Neutrophil (primary cell): ENCODE measurements around the gene QKI.

Source experiments
- H3K27ac ChIP-seq: fragments of 200-600 bp; sonication (generic); 2 replicates; pipeline ENCODE4 v1.5.1; 2016; ENCODE audit warnings: mild to moderate bottlenecking, moderate library complexity
- H3K27me3 ChIP-seq: fragments of 200-600 bp; sonication (generic); 2 replicates; pipeline ENCODE4 v1.6.0; 2016; ENCODE audit warnings: mild to moderate bottlenecking
- H3K36me3 ChIP-seq: fragments of 200-600 bp; sonication (generic); 2 replicates; pipeline ENCODE4 v1.5.1; 2017
- H3K4me1 ChIP-seq, 2 experiments: fragments of 200-600 bp in 1 of 2; sonication (generic) in 1 of 2; 1 replicate in 1 of 2; 2 replicates in 1 of 2; pipeline versions ENCODE4 v1.5.1 to v1.6.1; 2013 to 2016; ENCODE audit warnings: low read depth in 1 of 2, low read length in 1 of 2, mild to moderate bottlenecking in 1 of 2, moderate library complexity in 1 of 2; ENCODE audit not compliant: control insufficient read depth in 1 of 2, insufficient read depth in 1 of 2
- H3K4me3 ChIP-seq, 2 experiments: fragments of 200-600 bp in 1 of 2; sonication (generic) in 1 of 2; 1 replicate in 1 of 2; 2 replicates in 1 of 2; pipeline ENCODE4 v1.5.1; 2013 to 2016; ENCODE audit warnings: low read depth in 1 of 2, low read length in 1 of 2, mild to moderate bottlenecking in 1 of 2, moderate library complexity in 1 of 2
- H3K9me3 ChIP-seq: fragments of 200-600 bp; sonication (generic); 2 replicates; pipeline ENCODE4 v1.5.1; 2016
- CTCF ChIP-seq: fragments of 200-600 bp; sonication (generic); IDR thresholded peaks from 2 replicates; pipeline ENCODE4 v1.5.1; 2016; ENCODE audit warnings: antibody characterized with exemption

The QKI gene

DNA sequence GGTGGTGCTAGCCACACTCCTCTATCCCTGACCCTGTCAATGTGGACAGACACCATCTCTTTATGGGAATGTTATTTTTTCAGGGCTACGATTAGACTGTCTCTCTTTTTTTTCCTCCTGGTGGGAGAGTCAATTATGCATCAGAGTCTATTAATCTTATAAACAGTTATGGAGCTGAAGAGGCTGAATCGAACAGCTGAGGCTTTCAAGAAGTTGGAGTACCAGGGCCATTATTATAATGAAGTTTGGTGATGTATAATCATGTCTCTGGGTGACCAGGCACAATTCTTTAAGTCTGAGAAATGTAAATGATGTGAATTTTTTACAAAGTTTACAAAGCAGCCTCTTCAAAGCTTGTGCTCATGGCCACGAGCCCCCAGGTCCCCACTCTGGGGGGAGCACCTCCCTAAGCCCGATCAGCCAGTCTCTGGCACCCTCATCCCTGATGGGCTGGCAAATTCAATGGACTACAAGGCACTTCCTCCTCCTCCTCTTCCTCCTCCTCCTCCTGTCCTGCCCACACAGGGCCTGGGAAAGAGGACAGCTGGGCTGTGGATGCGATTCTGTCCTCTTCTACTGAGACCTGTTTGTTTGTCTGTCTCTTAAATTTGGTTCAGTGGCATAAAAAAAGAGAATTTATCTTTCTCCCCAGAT lies 43.9 kb upstream of the QKI start:
- H3K4me1 ChIP-seq, result no peaks in the 10 kb centered on the region
- no peaks in the 10 kb centered on the region for H3K27me3 ChIP-seq
- H3K4me3 ChIP-seq, result no peak overlapping the region
- TF ChIP-seq CTCF, result no peak
- H3K27ac ChIP-seq, result no peak overlapping the region
- no peaks in the 10 kb centered on the region for H3K9me3 ChIP-seq
- no peaks in the 10 kb centered on the region for H3K36me3 ChIP-seq

DNA sequence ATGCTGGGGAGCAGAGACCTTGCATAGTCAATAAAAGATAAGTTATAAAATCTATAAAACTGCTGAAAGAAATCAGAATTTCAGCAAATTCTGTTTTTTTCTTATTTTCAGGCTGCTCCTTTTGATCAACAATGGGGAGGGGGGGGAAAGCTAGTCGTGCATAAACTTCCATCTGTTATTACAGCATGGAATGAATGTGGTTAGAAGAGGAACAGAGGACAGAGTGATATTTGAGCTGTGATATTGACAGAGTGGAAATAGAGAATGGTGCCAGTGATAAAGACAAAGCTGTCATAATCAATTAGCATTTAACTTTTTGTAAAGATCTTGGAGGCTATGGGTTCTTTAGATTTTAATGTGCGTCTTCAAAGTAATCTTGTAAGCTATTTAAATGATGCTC lies 43.4 kb upstream of the QKI start:
- Histone ChIP-seq H3K27ac (no peak overlapping the region), H3K4me3 (no peak overlapping the region), H3K27me3 (no peaks in the 10 kb centered on the region), H3K9me3 (no peaks in the 10 kb centered on the region), H3K36me3 (no peaks in the 10 kb centered on the region), H3K4me1 (no peaks in the 10 kb centered on the region)
- no peak for TF ChIP-seq CTCF

GRCh38 chr6:163373240-163373639 lies 41.3 kb upstream of the QKI start:
- H3K4me1 ChIP-seq, result no peaks in the 10 kb centered on the region
- H3K4me3 ChIP-seq, result no peak overlapping the region
- no peaks in the 10 kb centered on the region for H3K9me3 ChIP-seq
- no peaks in the 10 kb centered on the region for H3K27me3 ChIP-seq
- no peaks in the 10 kb centered on the region for H3K36me3 ChIP-seq
- TF ChIP-seq CTCF, result no peak
- no peak overlapping the region for H3K27ac ChIP-seq

- H3K27me3 ChIP-seq, result no peaks in the 10 kb centered on the region
- no peaks in the 10 kb centered on the region for H3K9me3 ChIP-seq
- H3K27ac ChIP-seq, result no peak overlapping the region
- TF ChIP-seq CTCF, result no peak
- no peak overlapping the region for H3K4me3 ChIP-seq
- no peaks in the 10 kb centered on the region for H3K36me3 ChIP-seq
- no peaks in the 10 kb centered on the region for H3K4me1 ChIP-seq
Observed at GRCh38 chr6:163375361-163375760, 39.2 kb upstream of the QKI start.

GRCh38 chr6:163376187-163376586 lies 38.3 kb upstream of the QKI start:
- no peak overlapping the region for H3K4me3 ChIP-seq
- H3K27me3 ChIP-seq, result no peaks in the 10 kb centered on the region
- no peak overlapping the region for H3K27ac ChIP-seq
- no peaks in the 10 kb centered on the region for H3K4me1 ChIP-seq
- no peaks in the 10 kb centered on the region for H3K36me3 ChIP-seq
- H3K9me3 ChIP-seq, result no peaks in the 10 kb centered on the region
- no peak for TF ChIP-seq CTCF

GRCh38 chr6:163377561-163377960 lies 37.0 kb upstream of the QKI start:
- Histone ChIP-seq H3K27me3 (no peaks in the 10 kb centered on the region), H3K4me3 (no peak overlapping the region), H3K36me3 (no peaks in the 10 kb centered on the region), H3K27ac (no peak overlapping the region), H3K4me1 (no peaks in the 10 kb centered on the region), H3K9me3 (no peaks in the 10 kb centered on the region)
- TF ChIP-seq CTCF, result no peak
